ENCODE measurements around the gene GPR176.

The GPR176 gene

GRCh38 chr15:39919748-39920509 is at the start of gene GPR176:
Gene GPR176 (minus strand): TSS chr15:39920266. CDS start chr15:39920026, 240 bp downstream.
- TF ChIP-seq MAX (IDR thresholded peaks at IDR 0.05) (peak; percentile 73), TEAD4 (IDR thresholded peaks at IDR 0.05) (no peak), TAF1 (IDR thresholded peaks at IDR 0.05; ENCODE audit: low read depth) (peak; percentile 41; the same call in 1 of the 2 replicates), EP300 (IDR thresholded peaks at IDR 0.05; ENCODE audit: borderline replicate concordance) (no peak), ZBTB7A (IDR thresholded peaks at IDR 0.05; ENCODE audit: low read depth) (peak; percentile 61; the same call in 1 of the 2 replicates)

- TF ChIP-seq CEBPB (IDR thresholded peaks at IDR 0.05) (no peak), USF1 (IDR thresholded peaks at IDR 0.05) (no peak), CREB1 (IDR thresholded peaks at IDR 0.05; ENCODE audit: low read depth) (no peak), TCF12 (IDR thresholded peaks at IDR 0.05; ENCODE audit: low read depth) (no peak), TAF1 (IDR thresholded peaks at IDR 0.05; ENCODE audit: low read depth) (no peak), EGR1 (IDR thresholded peaks at IDR 0.05) (no peak), TEAD4 (IDR thresholded peaks at IDR 0.05) (no peak), YY1 (IDR thresholded peaks at IDR 0.05; ENCODE audit: low read depth) (no peak), MAX (IDR thresholded peaks at IDR 0.05) (no peak), RAD21 (IDR thresholded peaks at IDR 0.05; ENCODE audit: low read depth) (no peak), FOXM1 (IDR thresholded peaks at IDR 0.05; ENCODE audit: borderline replicate concordance, low read depth) (no peak), NFIC (IDR thresholded peaks at IDR 0.05) (no peak), EP300 (IDR thresholded peaks at IDR 0.05; ENCODE audit: borderline replicate concordance) (no peak), ZBTB7A (IDR thresholded peaks at IDR 0.05; ENCODE audit: low read depth) (no peak), REST (IDR thresholded peaks at IDR 0.05; ENCODE audit: low read depth) (no peak)
These were observed 48.9 kb upstream of the GPR176 start for GRCh38 chr15:39969002-39969394.

- no peak for TF ChIP-seq CEBPB (IDR thresholded peaks at IDR 0.05)
- no peak for TF ChIP-seq EGR1 (IDR thresholded peaks at IDR 0.05)
- no peak for TF ChIP-seq REST (IDR thresholded peaks at IDR 0.05; ENCODE audit: low read depth)
- no peak for TF ChIP-seq YY1 (IDR thresholded peaks at IDR 0.05; ENCODE audit: low read depth)
- no peak for TF ChIP-seq TEAD4 (IDR thresholded peaks at IDR 0.05)
- TF ChIP-seq ZBTB7A (IDR thresholded peaks at IDR 0.05; ENCODE audit: low read depth) = no peak
- TF ChIP-seq NFIC (IDR thresholded peaks at IDR 0.05) = no peak
- no peak for TF ChIP-seq MAX (IDR thresholded peaks at IDR 0.05)
- no peak for TF ChIP-seq FOXM1 (IDR thresholded peaks at IDR 0.05; ENCODE audit: borderline replicate concordance, low read depth)
- no peak for TF ChIP-seq USF1 (IDR thresholded peaks at IDR 0.05)
- no peak for TF ChIP-seq CREB1 (IDR thresholded peaks at IDR 0.05; ENCODE audit: low read depth)
- no peak for TF ChIP-seq TAF1 (IDR thresholded peaks at IDR 0.05; ENCODE audit: low read depth)
- TF ChIP-seq TCF12 (IDR thresholded peaks at IDR 0.05; ENCODE audit: low read depth) = no peak
- no peak for TF ChIP-seq EP300 (IDR thresholded peaks at IDR 0.05; ENCODE audit: borderline replicate concordance)
- TF ChIP-seq RAD21 (IDR thresholded peaks at IDR 0.05; ENCODE audit: low read depth) = no peak
These were observed 48.4 kb upstream of the GPR176 start for GRCh38 chr15:39968273-39969001.

GRCh38 chr15:39966521-39966920 is 46.5 kb upstream of the GPR176 start:
- TF ChIP-seq ZBTB7A (IDR thresholded peaks at IDR 0.05; ENCODE audit: low read depth) (no peak), MAX (IDR thresholded peaks at IDR 0.05) (no peak), CEBPB (IDR thresholded peaks at IDR 0.05) (no peak), REST (IDR thresholded peaks at IDR 0.05; ENCODE audit: low read depth) (no peak), TEAD4 (IDR thresholded peaks at IDR 0.05) (no peak), EGR1 (IDR thresholded peaks at IDR 0.05) (no peak), TAF1 (IDR thresholded peaks at IDR 0.05; ENCODE audit: low read depth) (no peak), RAD21 (IDR thresholded peaks at IDR 0.05; ENCODE audit: low read depth) (no peak), NFIC (IDR thresholded peaks at IDR 0.05) (no peak), CREB1 (IDR thresholded peaks at IDR 0.05; ENCODE audit: low read depth) (no peak), USF1 (IDR thresholded peaks at IDR 0.05) (no peak), EP300 (IDR thresholded peaks at IDR 0.05; ENCODE audit: borderline replicate concordance) (no peak), FOXM1 (IDR thresholded peaks at IDR 0.05; ENCODE audit: borderline replicate concordance, low read depth) (no peak)

Measured in Ishikawa (cell line).